Skeletal muscle tissue (tissue), 4 donors: ENCODE results near the gene HEXD. TPM values are rescaled to one million over a fixed set of nuclear protein-coding genes. Genes with fewer than 3 reads are reported as not detected.
"Not testable (repeated sequence)": the region's sequence is repeated elsewhere in the genome, so short reads cannot be mapped to it uniquely, and the experiment has no call there.

Experiments used
- H3K27ac ChIP-seq: one replicate; pipeline ENCODE4 v1.7.0; 2013; ENCODE audit warnings: mild to moderate bottlenecking, low read depth, low read length, inconsistent platforms
- H3K27me3 ChIP-seq, 3 donors: one replicate each; pipeline ENCODE4 v1.7.0; 2013; ENCODE audit warnings: low read length in 3 of 3; ENCODE audit not compliant: control insufficient read depth in 3 of 3, insufficient read depth in 3 of 3
- H3K36me3 ChIP-seq, 3 donors: one replicate each; pipeline ENCODE4 v1.7.0; 2013; ENCODE audit warnings: low read length in 3 of 3; ENCODE audit not compliant: control insufficient read depth in 3 of 3, insufficient read depth in 3 of 3
- H3K4me1 ChIP-seq, 3 donors: one replicate each; pipeline ENCODE4 v1.7.0; 2013; ENCODE audit warnings: low read length in 3 of 3, mild to moderate bottlenecking in 3 of 3; ENCODE audit not compliant: control insufficient read depth in 3 of 3, insufficient read depth in 3 of 3
- H3K4me3 ChIP-seq, 3 donors: one replicate each; pipeline ENCODE4 v1.7.0; 2013; ENCODE audit warnings: low read length in 3 of 3
- H3K9ac ChIP-seq, 3 donors: one replicate each; pipeline ENCODE4 v1.7.0; 2013; ENCODE audit warnings: low read length in 3 of 3, mild to moderate bottlenecking in 3 of 3, moderate library complexity in 2 of 3, low read depth in 1 of 3
- H3K9me3 ChIP-seq, 3 donors: one replicate each; pipeline ENCODE4 v1.7.0; 2013; ENCODE audit warnings: low read length in 3 of 3; ENCODE audit not compliant: control insufficient read depth in 3 of 3
- total RNA-seq: library from RNA; depleted of rRNA; stranded (reverse); fragments of >200 nt; gene quantifications from one replicate; pipeline ENCODE4 v1.2.3, GENCODE V29; 2014
- donor health status: Osteomylitis.

Gene HEXD
- total RNA-seq, 1 donor from 2014 or later = 11.5 TPM

GRCh38 chr17:82453706-82454105 lies 35.6 kb downstream of the HEXD start:
- not testable (repeated sequence) for H3K9ac ChIP-seq, H3K36me3 ChIP-seq, H3K4me3 ChIP-seq, H3K27me3 ChIP-seq, H3K9me3 ChIP-seq, H3K27ac ChIP-seq
- peaks cover 29 to 43% (median 32%) of the 10 kb centered on the region in 3 donors for H3K4me1 ChIP-seq

- Histone ChIP-seq H3K4me3 (peak overlapping the region; percentile 78 to 85 (median 80)), H3K9me3 (no peaks in the 10 kb centered on the region), H3K27me3 (no peaks in the 10 kb centered on the region), H3K4me1 (peaks cover 18 to 30% (median 19%) of the 10 kb centered on the region in 3 donors), H3K36me3 (peaks cover 14 to 21% (median 17%) of the 10 kb centered on the region in 3 donors), H3K9ac (peak overlapping the region; percentile 99), H3K27ac (peak overlapping the region; percentile 100)
These were observed 39.2 kb downstream of the HEXD start for GRCh38 chr17:82457073-82457928.

DNA sequence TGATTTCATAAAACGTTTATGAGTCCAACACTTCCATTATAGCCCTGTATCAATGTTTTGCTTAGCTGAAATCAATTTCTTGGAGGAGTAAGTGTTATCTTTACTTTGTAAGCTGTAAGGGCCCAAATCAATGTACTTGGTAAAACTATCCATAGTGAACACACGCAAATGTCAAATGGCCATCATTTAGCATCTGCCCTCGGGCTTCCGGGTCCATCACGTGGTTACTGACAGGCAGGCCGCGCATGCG lies 39.7 kb downstream of the HEXD start:
- peak overlapping the region; percentile 100 for H3K27ac ChIP-seq
- peaks cover 18 to 30% (median 19%) of the 10 kb centered on the region in 3 donors for H3K4me1 ChIP-seq
- peak overlapping the region; percentile 99 for H3K9ac ChIP-seq
- H3K27me3 ChIP-seq = no peaks in the 10 kb centered on the region
- peak overlapping the region; percentile 78 to 85 (median 80) for H3K4me3 ChIP-seq
- H3K36me3 ChIP-seq = peaks cover 20 to 27% (median 22%) of the 10 kb centered on the region in 3 donors
- no peaks in the 10 kb centered on the region for H3K9me3 ChIP-seq

DNA sequence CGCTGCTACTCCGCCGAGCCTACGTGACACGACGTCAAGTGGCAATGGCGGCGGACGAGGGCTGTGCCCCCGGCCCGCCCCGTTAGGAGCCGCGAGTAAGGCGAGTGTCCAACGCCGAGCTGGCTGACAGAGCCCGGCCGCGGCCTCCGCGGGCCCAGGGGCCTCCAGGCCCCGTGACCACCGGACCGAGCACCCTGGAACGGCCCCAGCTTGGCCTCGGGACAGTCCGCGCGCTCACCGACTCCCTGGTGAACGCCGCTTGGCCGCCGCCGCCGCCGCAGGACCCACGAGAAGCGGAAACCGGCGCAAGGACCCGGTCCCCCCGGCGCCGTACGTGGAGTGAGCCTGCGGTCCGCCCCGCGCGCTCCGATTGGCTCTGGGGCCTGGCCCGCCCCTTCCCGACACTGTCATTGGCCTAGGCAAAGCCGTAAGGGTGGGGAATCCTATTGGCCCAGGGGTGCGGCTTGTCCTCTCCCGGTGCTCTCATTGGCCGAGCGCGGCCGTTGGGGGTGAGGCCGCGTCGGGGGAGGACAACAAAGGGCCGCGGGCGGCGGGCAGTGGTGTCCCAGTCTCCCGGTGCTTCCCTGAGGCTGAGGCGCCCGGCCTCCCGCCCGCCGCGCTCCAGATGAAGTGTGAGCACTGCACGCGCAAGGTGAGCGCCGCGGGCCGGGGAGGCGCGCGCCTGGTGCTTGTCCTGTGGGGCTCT lies 40.2 kb downstream of the HEXD start, which contains the start of gene NARF:
Gene NARF (plus strand): TSS at position 563 of the 706 bp plus-strand sequence. CDS start 63 bp downstream, at position 626.
- H3K27ac ChIP-seq = peak within 1 kb of the TSS; percentile 100

DNA sequence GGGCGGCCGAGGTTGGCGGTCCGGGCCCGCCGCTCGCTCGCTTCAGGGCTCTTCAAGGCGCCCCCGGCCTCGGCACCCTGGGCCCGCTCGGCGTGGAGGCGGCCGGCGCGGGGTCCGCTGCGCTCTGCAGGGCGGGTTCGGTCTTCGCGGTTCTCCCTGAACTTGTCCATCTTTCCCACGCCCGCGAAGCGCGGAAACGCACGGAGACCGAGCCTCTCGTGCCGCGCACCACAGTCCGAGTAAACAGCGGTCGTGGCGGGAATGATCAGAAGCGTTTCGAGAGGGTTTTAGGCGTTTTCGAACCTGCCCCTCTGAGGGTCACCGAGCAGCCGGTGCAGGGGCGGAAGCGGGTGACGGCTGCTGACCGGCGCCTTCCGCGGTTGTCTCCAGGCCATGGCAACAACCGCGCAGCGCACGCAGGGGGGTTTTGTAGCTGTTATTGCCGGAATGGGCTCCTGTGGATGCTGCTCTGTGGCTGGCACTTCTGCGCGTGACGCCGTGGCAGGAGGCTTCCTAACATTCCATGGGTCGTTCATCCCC lies 40.8 kb downstream of the HEXD start:
- Histone ChIP-seq H3K9ac (peak overlapping the region; percentile 83 to 99 (median 99)), H3K27me3 (no peaks in the 10 kb centered on the region), H3K9me3 (no peaks in the 10 kb centered on the region), H3K36me3 (peaks cover 30 to 36% (median 31%) of the 10 kb centered on the region in 3 donors), H3K4me1 (peaks cover 19 to 33% (median 20%) of the 10 kb centered on the region in 3 donors), H3K4me3 (peak overlapping the region; percentile 82 to 90 (median 89)), H3K27ac (peak overlapping the region; percentile 100)

More for the DNA sequence above, 40.2 kb downstream of the HEXD start, which contains the start of gene NARF:
- peak within 1 kb of the TSS; percentile 99 for H3K9ac ChIP-seq
- H3K36me3 ChIP-seq = peaks cover 25 to 31% (median 26%) of the 10 kb centered on the region in 3 donors
- peaks cover 18 to 30% (median 19%) of the 10 kb centered on the region in 3 donors for H3K4me1 ChIP-seq
- H3K9me3 ChIP-seq = no peaks in the 10 kb centered on the region
- no peaks in the 10 kb centered on the region for H3K27me3 ChIP-seq
- peak within 1 kb of the TSS; percentile 82 to 90 (median 89) for H3K4me3 ChIP-seq

DNA sequence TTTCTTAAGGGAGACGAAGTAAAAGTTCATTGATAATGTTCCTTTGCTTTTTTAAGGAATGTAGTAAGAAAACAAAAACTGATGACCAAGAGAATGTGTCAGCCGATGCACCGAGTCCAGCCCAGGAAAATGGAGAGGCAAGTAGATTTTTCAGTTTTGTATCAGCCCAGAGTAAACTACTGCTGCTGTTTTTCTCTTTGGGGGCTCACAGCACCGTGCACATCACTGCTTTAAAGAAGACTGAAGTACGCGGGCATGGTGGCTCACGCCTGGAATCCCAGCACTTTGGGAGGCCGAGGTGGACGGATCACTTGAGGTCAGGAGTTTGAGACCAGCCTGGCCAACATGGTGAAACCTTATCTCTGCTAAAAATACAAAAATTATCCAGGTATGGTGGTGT lies 41.8 kb downstream of the HEXD start:
- Histone ChIP-seq H3K36me3 (peaks cover 39 to 45% (median 40%) of the 10 kb centered on the region in 3 donors), H3K4me1 (peaks cover 19 to 38% (median 24%) of the 10 kb centered on the region in 3 donors)
- H3K4me3 ChIP-seq, H3K9ac ChIP-seq, H3K9me3 ChIP-seq, H3K27ac ChIP-seq, H3K27me3 ChIP-seq: not testable (repeated sequence)

DNA sequence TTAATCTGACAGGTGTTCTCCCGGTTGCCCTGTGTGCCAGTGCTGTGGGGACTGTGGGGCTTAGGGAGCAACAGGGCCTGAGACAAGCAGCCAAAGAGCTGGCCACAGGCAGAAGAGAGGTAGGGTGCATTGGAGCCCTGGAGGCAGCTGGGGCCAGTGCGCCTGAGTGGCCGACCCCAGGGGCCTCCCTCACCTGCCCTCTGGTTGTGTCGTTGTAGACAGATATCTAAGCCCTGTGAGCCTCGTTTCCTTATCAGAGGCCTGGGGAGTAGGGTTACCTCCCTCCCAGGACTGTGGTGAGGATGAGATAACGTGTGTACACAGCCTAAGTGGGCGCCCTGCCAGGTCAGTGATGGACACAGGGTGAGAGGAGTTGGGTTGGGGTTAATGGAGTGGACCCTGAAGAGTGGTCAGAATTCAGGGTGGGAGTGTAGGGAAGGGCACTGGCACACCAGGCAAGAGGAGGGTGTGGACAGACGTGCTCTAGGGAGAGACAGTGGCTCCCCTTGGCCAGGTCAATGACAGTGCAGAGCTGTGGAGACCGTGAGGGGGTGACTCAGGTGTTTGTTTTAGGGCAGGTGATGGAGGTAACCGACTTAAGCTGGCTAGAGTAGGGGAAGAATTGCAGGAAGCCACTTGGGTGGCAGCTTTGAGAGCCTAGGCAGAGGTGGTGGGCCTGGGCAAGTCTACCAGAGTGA lies 43.8 kb downstream of the HEXD start:
- Histone ChIP-seq H3K27me3 (no peaks in the 10 kb centered on the region), H3K9ac (no peak overlapping the region), H3K9me3 (no peaks in the 10 kb centered on the region), H3K4me1 (peaks cover 17 to 25% (median 23%) of the 10 kb centered on the region in 3 donors), H3K4me3 (no peak overlapping the region), H3K36me3 (peaks cover 53 to 62% (median 53%) of the 10 kb centered on the region in 3 donors), H3K27ac (no peak overlapping the region)

DNA sequence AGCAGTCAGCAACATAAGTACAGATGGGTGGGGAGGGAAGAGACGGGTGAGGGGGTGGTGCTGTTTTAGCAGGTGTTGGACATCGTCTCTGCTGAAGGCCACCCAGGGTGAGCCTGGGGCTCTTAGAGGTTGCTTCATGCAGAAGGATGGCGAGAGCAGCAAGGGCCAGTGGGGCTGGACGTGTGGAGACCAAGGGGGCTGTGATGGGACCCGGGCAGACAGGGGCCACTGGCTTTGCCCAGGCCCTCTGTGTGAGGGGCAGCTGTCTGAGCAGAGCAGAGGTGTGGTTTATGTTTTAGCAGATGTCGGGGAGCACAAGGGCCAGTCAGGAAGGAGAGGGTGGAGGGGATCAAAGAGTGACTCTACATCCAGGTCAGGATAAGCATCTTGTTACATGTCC lies 45.2 kb downstream of the HEXD start:
- Histone ChIP-seq H3K4me1 (peaks cover 7 to 16% (median 13%) of the 10 kb centered on the region in 3 donors), H3K9me3 (no peaks in the 10 kb centered on the region)

DNA sequence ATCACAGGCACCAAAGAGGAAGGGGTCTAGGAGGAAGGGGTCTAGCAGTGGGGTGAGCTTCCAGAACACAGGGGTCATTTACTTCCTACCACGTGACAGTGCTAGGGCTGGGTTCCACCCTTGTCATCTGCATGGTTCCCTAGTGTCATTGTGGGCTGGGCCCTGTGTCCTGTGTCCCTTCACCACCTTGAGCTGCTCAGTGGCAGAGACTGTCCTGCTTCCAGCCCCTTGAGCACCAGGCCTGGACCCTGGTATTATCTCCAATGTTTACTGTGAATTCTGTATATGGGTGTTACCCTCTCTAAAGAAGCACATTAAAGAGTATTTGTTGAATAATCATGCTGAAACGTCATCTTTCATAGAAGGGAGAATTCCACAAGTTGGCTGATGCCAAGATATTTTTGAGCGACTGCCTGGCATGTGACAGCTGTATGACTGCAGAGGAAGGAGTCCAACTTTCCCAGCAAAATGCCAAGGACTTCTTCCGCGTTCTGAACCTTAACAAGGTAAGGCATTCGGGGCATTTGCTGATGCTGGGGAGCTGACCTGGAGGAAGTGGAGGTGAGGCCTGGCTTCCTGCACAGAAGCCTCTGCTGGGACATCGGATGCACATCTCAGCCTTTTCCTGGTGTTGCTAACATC lies 45.9 kb downstream of the HEXD start:
- H3K4me1 ChIP-seq = peaks cover 5 to 14% (median 11%) of the 10 kb centered on the region in 3 donors
- H3K27ac ChIP-seq = no peak overlapping the region
- peak overlapping the region in 1 of 3 donors; percentile 40 for H3K9ac ChIP-seq
- H3K36me3 ChIP-seq = peaks cover 58 to 75% (median 65%) of the 10 kb centered on the region in 3 donors
- no peak overlapping the region for H3K4me3 ChIP-seq
- no peaks in the 10 kb centered on the region for H3K27me3 ChIP-seq
- H3K9me3 ChIP-seq = no peaks in the 10 kb centered on the region

More for the DNA sequence above, 45.2 kb downstream of the HEXD start:
- no peak overlapping the region for H3K4me3 ChIP-seq
- H3K36me3 ChIP-seq = peaks cover 55 to 69% (median 58%) of the 10 kb centered on the region in 3 donors
- H3K9ac ChIP-seq = peak overlapping the region in 1 of 3 donors; percentile 40
- no peak overlapping the region for H3K27ac ChIP-seq
- no peaks in the 10 kb centered on the region for H3K27me3 ChIP-seq
